Epithelial cell of esophagus (primary cell): ENCODE data around the gene CLIC6.

ENCODE experiments used
- DNase-seq: peaks from one replicate; pipeline ENCODE4 v3.0.0; 2010; ENCODE audit warnings: low read depth
- H3K4me3 ChIP-seq: 2 replicates; pipeline ENCODE4 v1.5.1; 2011; ENCODE audit warnings: mild to moderate bottlenecking, low read length, control low read depth
- CTCF ChIP-seq: IDR thresholded peaks from 2 replicates; pipeline ENCODE4 v1.5.1; 2011; ENCODE audit warnings: low read depth, mild to moderate bottlenecking, low read length, control low read depth, inconsistent platforms; ENCODE audit not compliant: insufficient read depth; ENCODE audit errors: missing control alignments

CLIC6 gene

GRCh38 chr21:34691390-34692032, 22.7 kb downstream of the CLIC6 start:
- TF ChIP-seq CTCF, result no peak

GRCh38 chr21:34692458-34693020, 23.7 kb downstream of the CLIC6 start:
- no peak overlapping the region for H3K4me3 ChIP-seq
- TF ChIP-seq CTCF, result no peak
- no peak for DNase-seq

More at GRCh38 chr21:34691390-34692032, 22.7 kb downstream of the CLIC6 start:
- no peak overlapping the region for H3K4me3 ChIP-seq
- DNase-seq, result peak; percentile 61

GRCh38 chr21:34693192-34693810, 24.5 kb downstream of the CLIC6 start:
- no peak overlapping the region for H3K4me3 ChIP-seq
- DNase-seq, result peak; percentile 78
- peak; percentile 88 for TF ChIP-seq CTCF

GRCh38 chr21:34695434-34695833, 26.6 kb downstream of the CLIC6 start:
- no peak overlapping the region for H3K4me3 ChIP-seq
- DNase-seq, result no peak
- TF ChIP-seq CTCF, result no peak

GRCh38 chr21:34696121-34696520, 27.3 kb downstream of the CLIC6 start:
- H3K4me3 ChIP-seq, result no peak overlapping the region
- TF ChIP-seq CTCF, result no peak
- DNase-seq, result no peak

- no peak for DNase-seq
- TF ChIP-seq CTCF, result no peak
- no peak overlapping the region for H3K4me3 ChIP-seq
Observed at GRCh38 chr21:34697826-34698225, 29.0 kb downstream of the CLIC6 start.
